ENCODE results near the gene OGFR.

The OGFR gene

DNA sequence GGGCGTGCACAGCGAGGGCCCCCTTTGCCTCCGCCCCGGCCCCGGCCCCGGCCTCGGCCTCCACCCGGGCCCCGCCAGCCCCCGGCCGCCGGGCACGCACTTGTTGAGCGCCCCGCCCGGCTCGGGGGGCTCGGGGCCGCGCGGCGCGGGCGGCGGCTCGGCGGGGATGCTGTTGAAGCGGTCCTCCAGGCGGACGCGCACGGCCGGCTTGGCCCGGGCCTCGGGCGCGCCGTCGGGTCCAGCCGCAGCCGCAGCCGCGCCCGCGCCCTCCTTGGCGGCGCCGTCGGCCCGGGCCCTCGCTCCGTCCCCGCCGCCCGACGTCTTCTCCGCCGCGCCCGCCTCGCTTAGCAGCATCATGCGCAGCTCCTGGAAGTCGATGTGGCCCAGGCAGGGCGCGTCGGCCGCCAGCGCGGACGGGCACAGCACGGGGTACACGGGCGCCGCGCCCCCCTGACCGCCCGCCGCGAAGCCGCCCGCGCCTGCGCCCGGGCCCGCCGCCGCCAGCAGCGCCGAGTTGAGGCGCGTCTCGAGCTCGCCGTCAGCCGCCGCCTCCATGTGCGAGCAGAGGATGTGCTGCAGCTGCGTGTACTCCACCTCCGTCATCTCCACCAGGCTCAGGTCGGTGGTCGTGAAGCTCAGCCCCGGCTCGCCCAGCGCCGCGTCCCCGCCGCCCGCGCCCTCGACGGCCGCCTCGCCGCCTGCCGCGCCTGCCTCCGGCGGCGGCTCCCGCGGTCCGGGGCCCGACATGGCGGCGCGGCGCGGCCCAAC is 56.5 kb downstream of the OGFR start:
- no peak for DNase-seq (ENCODE audit: low read depth in 2 of 2)

DNA sequence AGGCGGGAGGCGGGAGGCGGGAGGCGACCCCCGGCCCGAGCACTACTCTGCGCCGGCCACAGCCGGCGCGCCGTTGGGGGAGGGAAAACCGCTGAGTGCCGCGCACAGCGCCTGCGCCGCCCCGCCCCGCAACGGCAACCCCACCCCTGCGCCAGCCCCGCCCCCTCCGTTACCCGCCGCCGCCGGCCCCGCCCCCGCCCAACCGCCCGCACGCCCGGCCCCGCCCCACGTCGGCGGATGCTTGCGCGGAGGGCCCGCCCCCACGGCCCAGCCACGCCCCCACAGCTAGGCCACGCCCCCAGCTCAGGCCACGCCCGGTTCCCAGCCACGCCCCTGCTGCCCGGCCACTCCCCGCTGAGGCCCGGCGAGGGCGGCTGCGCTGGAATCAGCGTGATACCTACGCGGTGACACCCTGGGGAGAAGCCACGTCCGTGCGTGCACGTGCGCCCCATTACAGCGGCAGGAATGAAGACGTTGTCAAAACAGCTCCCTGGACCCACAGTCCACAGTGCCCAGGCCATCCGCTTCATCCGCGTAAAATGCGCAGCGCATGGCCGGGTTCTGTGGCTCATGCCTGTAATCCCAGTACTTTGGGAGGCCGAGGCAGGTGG is 57.2 kb downstream of the OGFR start, which contains the start of gene TCFL5:
Gene TCFL5, minus strand, starts transcription at position 97 of the 611 bp plus-strand sequence. CDS start 152 bp downstream, outside the sequence.
- DNase-seq (ENCODE audit: low read depth in 2 of 2), result peak; percentile 84 to 91
